ENCODE results near the gene ID1. TPM values are rescaled to one million over a fixed set of nuclear protein-coding genes. Genes with fewer than 3 reads are reported as not detected.
A peak's percentile ranks its signal among the peaks of the same experiment; 100 is the strongest.

Gene ID1
- total and polyA plus RNA-seq, 10 of the 15 experiments (the other 5 are each of a cell fraction or from before 2014, with no cell fraction given): 0.09 to 1.3 (median 0.47) TPM; not detected in 2

GRCh38 chr20:31569163-31570020, 35.7 kb upstream of the ID1 start:
- ChIA-PET SMC1A (ENCODE audit: uncharacterized antibody, unreplicated experiment) (interaction anchor here (1.0 to 10.3 kb wide), 3 partner anchors 12 to 43 kb away, joined by 3 to 108 read pairs (median 8); partner anchors contain the start of gene ID1), CTCF (interaction anchor here (0.6 to 29.1 kb wide), 15 partner anchors 8 to 154 kb away, joined by 3 to 958 read pairs (median 4); partner anchors contain the start of genes BCL2L1 and ID1), RAD21 (ENCODE audit: unreplicated experiment) (interaction anchor here (0.6 to 4.2 kb wide), 6 partner anchors 9 to 154 kb away, joined by 3 to 83 read pairs (median 6); partner anchors contain the start of gene ID1), POLR2A (interaction anchor here (1.9 kb wide), 1 partner anchor 43 kb away, joined by 9 read pairs; no protein-coding TSS in a partner anchor)
- in situ Hi-C loops (cut with MboI) (loop anchor here (5.0 kb wide), 1 partner anchor 38 kb away; the partner anchor contains the start of gene ID1), intact Hi-C loops (cut with micrococcal nuclease; ENCODE audit: unreplicated experiment) (loop anchor here (1.0 kb wide), 1 partner anchor 44 kb away; no protein-coding TSS in a partner anchor)
- Histone ChIP-seq H3K9ac (ENCODE audit: control insufficient read depth, insufficient read depth, low read length) (no peak overlapping the region), H4K20me1 (ENCODE audit: control insufficient read depth, insufficient read depth) (no peaks in the 10 kb centered on the region), H3K27ac (ENCODE audit: control insufficient read depth, insufficient read depth) (no peak overlapping the region), H3K4me2 (ENCODE audit: control insufficient read depth, insufficient read depth) (no peak overlapping the region), H3K4me3 (no peak overlapping the region), H3K9me3 (replicated peaks; ENCODE audit: control insufficient read depth, insufficient read depth, low read length) (no peaks in the 10 kb centered on the region), H3K36me3 (ENCODE audit: control insufficient read depth in 2 of 2, insufficient read depth in 2 of 2, low read length in 1 of 2) (peaks cover 9 to 11% of the 10 kb centered on the region in 2 experiments; a peak in 3 of 4 replicates), H3K27me3 (replicated peaks in 1 of 2; ENCODE audit: control insufficient read depth in 2 of 2, insufficient read depth in 2 of 2, low read length in 1 of 2) (no peaks in the 10 kb centered on the region), H3K4me1 (ENCODE audit: control insufficient read depth, insufficient read depth, low read length) (peaks cover 12% of the 10 kb centered on the region), H3K79me2 (ENCODE audit: control insufficient read depth, insufficient read depth, low read length) (no peaks in the 10 kb centered on the region), H2AFZ (ENCODE audit: control insufficient read depth, low read depth, low read length) (no peak overlapping the region)
- FAIRE-seq: peak; percentile 64
- peak; percentile 38 for ATAC-seq
- no peak for DNase-seq (ENCODE audit: low read depth, low spot score)
- WGBS (ENCODE audit: insufficient coverage, insufficient replicate concordance, low lambda C conversion rate, missing lambda C conversion rate): 45% methylated on average over 10 of the region's 10 CpGs
- no TSS peak for BruUV-seq (replicated peaks)
- TF ChIP-seq SMARCA5 (IDR thresholded peaks at IDR 0.05) (no peak), MTA2 (IDR thresholded peaks at IDR 0.05; ENCODE audit: low read depth) (no peak), RB1 (IDR thresholded peaks at IDR 0.05; ENCODE audit: borderline replicate concordance) (no peak), RUNX3 (IDR thresholded peaks at IDR 0.05; ENCODE audit: low read length) (0 out of 2 replicates have a peak, but pooled peaks have one; percentile 9), MXI1 (IDR thresholded peaks at IDR 0.05; ENCODE audit: low read depth, low read length) (no peak), YBX1 (IDR thresholded peaks at IDR 0.05) (no peak), HDAC6 (IDR thresholded peaks at IDR 0.05; ENCODE audit: unreplicated experiment) (no peak), CUX1 (IDR thresholded peaks at IDR 0.05; ENCODE audit: insufficient replicate concordance, low read depth, low read length) (no peak), NBN (IDR thresholded peaks at IDR 0.05) (no peak), PKNOX1 (IDR thresholded peaks at IDR 0.05) (no peak), CHD2 (IDR thresholded peaks at IDR 0.05; ENCODE audit: borderline replicate concordance, low read depth, low read length) (no peak), ZNF592 (IDR thresholded peaks at IDR 0.05) (no peak)
